CD4-positive, alpha-beta T cell treated with Interferon gamma for 1 hour (primary cell): ENCODE measurements around the gene MAEA.

Experiments
- DNase-seq: peaks from one replicate; pipeline ENCODE4 v3.0.0-alpha.2; 2020

The MAEA gene

DNA sequence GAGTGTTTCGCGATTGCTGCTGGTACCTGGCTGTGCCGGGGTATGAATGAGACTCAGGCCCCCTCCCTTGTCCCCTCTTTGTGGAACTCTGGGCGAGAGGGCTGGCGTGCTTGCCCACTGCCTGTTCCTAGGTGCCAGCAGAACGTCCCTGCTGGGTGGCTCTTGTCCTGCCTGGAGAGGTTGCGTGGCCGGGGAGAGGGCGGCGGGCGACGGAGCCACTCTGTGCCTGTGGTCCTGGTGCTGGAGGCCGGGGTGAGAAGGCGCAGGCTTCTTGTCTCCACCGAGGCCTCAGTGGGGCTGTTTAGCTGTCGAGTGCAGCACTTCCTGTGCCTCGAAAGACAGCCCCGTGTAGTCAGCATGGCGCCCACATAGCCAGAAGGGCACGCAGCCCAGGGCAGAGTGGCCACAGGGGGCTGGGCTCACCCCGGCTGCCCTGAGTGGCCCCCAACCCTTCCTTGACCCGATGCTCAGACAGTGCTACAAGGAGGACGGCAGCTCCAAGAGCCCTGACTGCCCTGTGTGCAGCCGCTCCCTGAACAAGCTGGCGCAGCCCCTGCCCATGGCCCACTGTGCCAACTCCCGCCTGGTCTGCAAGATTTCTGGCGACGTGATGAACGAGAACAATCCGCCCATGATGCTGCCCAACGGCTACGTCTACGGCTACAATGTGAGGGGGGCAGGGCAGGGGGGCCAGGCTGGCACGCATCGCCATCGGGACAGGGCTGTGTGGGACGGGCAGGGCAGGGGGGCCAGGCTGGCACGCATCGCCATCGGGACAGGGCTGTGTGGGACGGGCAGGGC, 48.5 kb downstream of the MAEA start:
- no peak for DNase-seq

DNA sequence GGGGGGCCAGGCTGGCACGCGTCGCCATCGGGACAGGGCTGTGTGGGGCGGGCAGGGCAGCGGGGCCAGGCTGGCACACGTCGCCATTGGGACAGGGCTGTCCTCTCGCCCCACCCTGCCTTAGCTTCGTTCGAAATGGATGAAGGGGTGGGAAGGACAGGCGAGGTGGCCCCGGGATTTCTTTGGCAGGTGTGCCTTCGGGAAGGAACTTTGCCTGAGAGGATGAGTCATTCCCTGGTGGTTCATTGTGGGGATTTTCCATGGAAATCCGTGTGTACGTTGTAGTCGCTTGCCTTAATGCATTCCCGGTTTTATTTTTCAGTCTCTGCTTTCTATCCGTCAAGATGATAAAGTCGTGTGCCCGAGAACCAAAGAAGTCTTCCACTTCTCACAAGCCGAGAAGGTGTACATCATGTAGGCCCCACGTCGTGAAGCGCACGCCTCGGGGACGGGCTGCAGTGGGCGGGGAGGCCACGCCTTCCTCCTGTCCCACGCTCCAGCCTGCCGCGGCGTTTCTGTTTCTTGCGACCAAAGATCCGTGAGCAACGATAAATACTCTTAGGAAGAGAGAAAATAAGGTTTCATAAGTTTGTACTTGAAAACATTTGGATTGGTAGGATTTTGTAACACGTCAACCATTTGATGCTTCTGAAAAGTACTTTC, 49.2 kb downstream of the MAEA start:
- DNase-seq, result no peak

DNA sequence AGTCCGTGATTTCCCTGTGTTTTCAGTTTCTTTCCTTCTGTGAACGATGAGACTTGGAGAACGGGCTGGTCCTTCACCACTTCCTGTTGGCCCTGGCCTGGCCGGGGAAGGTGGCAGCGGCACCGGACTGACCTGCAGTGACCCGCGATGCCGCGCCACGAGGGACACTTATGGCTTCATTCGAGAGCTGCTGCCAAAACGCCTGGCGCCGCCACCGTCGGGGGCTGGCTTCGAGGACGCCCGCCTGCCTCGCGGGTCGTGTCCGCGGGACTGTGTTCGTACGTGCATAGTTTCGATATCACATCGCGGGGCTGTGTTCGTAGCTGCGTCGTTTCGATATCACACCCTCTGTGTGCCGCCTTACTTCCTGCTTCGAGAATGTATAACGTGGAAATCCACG, 49.8 kb downstream of the MAEA start:
- no peak for DNase-seq

DNA sequence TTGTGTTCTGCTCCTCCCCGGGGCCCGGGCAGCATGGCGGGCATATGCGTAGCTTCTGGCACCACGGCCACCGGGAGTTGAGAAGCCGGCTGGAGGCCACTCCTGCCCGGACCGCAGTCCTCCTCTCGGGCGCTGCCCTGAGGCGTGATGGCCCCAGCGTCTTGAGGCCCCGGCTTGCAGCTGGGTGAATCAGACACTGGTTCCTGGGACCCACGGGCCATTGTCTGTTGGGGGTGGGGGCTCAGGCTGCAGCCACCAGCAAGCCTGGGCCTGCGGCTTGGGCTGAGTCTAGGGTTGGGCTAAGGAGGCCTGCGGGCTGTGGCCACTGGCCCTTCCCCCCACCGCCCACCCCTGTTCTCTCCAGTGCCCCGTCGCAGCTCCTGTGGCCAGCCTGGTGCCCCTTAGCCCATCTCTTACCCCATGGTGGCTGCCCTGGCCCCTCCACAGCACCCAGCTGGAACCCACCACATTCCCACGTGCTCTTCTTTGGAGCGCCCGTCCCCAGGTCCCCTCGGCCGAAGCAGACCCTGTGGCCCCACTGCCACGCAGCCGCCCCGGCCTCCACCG, 50.6 kb downstream of the MAEA start:
- no peak for DNase-seq

DNA sequence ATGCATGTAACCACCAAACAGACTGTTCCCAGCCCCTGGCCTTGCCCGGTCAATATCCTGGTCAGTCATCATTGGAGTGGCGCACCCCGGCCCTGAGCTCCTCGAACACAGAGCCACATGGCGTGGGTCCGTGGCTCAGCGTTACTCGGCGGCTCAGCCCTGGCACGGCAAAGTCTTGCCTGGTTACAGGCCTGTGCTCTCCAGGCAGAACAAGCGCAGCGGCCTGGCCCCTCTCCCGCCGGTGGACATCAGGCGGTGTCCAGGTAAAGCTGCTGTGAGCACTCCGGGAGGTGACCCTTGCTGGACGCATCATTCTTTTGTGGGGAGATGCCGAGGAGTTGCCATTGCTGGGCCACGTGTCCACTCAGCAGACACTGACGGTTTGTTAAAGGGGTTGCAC, 51.2 kb downstream of the MAEA start:
- no peak for DNase-seq

DNA sequence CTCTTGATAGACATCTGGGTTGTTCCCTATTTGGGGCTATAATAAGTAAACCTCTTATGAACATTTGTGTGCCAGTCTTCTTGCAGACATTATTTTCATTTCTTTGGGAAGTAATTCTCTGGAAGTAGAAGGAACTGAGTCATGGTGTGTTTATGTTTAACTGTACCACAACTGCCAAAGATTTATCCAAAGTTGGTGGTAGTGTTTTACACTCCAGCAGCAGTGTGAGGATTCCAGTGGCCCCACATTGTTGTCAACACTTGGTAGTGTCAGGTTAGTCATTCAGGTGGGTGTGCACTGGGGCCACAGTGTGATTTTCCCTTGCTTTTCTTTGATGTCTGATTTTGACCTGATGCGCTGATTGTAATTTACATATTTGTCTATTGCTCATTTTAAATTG, 52.3 kb downstream of the MAEA start:
- no peak for DNase-seq

DNA sequence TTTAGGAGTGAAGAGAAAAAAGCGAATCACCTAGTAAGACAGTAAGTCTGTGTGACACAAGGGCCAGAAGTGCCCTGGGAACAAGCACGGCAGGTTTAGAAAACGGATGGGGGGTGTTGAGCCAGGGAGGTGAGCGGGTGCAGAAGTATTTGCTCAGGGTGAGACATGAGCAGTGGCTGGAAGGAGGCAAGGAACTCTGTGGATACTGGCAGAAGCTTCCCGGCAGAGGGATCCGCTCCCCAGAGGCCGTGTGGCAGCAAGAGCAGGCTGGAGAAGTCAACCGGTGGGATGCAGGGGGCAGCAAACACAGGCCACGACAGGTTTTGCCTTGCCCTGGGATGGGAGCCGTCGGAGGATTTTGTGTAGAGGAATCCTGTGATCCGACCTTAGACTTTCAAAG, 55.0 kb downstream of the MAEA start:
- no peak for DNase-seq

DNA sequence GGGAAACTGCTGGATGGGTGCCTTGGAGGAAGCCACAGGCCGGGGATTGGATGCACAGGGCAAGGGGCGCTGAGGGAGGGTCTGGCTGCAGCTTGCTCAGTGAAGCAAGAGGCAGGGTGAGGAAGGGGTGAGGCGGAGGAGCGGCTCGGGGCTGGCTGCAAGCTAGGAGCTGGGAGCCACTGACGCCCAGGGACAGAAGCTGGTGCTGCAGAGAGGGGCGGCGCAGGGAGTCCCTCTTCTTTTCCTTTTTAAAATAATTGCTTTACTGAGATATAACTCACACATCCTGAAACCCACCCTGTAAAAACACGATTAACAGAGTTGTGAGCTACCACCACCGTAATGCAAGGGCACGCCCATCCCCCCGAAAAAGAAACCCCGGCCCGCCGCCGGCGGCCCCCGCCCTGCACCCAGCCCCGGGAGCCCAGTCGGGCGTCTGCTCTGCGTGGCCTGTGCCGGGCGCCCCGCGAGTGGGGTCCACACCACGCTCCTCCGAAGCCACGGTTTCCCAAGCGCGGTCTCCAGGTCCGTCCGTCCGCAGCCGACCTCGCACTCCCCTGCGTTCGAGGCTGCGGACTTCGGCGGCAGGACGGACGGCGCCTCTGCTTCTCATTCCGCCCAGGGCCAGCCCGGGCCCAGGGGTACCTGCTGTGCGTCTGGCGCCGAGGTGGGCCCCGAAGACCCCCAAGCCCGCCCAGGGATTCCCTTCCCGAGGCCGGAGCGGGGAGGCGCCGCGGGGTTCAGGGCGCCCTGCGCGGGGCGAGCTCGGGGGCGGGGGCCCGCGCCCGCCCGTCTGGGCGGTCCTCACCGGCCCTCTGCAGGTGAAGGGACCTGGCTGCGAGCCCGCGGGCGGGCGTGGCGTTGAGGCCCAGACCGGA, 56.5 kb downstream of the MAEA start:
- DNase-seq, result peak; percentile 67

DNA sequence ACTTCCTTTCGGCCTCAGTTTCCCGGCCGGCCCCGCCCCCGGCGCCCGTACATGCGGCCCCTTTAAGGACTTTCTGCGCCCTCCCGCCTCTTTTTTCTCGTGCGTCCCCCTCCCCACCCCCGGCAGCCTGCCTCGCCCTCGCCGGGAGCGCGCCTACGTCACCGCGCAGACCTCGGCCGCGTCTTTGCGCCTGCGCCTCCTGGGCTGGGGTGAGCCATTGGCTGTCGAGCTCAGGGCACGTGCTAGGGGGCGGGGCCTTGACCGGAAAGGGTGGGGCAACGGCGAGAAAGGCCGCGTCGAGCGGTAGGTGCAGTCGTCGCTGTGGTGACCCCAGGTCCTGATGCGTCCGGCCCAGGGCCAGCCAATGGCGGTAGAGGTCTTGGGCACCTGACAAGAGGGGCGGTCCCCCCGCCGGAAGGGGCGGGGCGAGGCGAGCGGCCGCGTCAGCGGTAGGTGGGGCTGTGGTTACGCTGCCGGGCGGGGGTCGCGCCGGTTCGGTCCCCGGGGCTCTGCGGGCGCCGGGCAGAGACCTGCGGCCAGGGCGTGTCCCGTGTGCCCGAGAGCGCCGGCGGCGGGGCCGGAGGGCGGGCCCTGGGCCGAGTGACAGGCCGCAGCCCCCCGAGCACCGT, 57.2 kb downstream of the MAEA start, which contains the start of gene UVSSA:
Gene UVSSA, plus strand, starts transcription at position 428 of the 629 bp plus-strand sequence. CDS start 884 bp downstream, outside the sequence.
- peak; percentile 100 for DNase-seq

DNA sequence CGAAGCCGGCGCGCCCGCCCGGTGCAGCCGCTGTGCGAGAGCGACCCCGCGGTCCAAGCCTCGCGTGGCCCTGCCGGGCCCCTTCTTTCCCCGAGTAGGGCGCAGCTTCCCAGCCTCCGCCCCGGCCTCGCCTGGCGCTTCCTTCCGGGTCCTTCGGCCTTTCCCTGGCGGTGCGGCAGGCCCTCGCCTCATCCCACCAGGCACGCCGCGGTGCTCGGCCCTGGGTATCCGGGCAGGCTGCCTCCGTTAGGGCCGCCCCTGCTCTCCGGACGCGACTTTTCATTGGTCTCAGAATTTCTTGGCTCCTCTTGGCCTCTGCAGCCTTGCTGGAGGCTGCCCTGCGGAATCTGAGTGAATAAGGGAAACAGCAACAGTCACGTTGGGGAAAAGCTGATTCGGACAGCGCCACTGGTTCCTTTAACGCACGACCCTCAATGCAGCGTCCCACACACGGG, 57.7 kb downstream of the MAEA start:
- peak; percentile 54 for DNase-seq

DNA sequence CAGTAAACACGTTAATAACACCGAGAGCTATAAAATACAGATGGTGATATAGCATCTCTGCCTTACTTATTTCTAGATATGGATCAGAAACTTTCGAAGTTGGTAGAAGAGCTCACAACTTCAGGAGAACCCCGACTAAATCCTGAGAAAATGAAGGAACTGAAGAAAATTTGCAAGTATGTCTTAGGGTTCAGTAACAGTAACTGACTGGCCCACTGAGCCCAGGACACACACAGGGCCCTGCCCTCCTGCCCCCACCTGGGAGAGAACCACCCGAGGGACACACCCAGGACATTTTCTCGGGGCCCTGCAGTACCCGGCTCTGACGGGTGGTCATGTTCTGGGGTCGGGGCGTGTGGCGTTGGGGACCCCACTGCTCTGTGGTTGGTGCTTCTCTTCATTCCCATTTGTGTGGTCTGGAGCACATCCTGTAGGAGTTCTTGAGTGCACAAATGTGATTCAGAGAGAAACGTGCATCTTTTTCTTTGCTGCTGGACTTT, 58.4 kb downstream of the MAEA start:
- no peak for DNase-seq

DNA sequence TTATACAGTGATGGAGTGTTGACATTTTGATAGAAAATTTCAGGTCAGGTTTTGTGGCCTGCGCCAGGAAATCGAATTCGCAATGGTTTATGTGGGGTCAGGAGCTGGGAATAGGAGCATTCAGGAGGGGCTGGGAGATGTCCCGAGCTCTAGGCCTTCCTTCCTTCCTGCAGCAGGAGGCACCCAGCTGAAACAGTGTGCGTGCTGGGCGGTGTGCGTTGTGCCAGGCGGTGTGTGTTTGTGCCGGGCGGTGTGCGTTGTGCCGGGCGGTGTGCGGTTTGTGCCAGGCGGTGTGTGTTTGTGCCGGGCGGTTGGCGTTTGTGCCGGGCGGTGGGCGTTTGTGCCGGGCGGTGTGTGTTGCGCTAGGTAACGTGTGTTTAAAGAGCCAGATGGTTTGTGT, 59.1 kb downstream of the MAEA start:
- no peak for DNase-seq

DNA sequence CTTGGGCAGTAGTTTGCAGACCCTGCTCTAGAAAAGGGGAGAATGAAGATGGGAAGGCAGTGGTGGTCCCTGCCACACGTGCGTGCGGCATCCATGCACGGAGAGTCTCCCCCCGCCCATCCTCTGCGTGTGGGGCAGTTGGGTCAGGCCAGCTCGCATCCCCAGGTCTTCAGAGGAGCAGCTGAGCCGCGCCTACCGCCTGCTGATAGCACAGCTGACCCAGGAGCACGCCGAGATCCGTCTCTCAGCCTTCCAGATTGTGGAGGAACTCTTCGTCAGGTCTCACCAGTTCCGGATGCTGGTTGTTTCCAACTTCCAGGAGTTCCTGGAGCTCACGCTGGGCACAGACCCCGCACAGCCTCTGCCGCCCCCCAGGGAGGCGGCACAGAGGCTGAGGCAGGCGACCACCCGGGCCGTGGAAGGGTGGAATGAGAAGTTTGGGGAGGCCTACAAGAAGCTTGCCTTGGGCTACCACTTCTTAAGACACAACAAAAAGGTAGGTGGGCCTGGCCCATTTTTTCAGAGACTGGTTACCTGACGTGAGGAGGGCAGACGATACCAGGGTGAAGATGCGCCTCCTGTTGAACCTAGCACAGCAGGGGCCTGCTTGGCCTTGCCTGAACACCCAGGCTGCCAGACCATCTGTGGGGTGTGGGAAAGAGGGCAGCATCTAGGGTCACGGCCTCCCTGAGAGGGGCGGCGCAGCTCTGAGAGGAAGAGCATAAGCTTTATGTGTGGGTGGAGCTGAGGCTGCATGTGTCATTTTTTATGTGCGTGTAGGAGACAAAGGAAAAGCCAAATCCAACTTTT, 59.9 kb downstream of the MAEA start:
- no peak for DNase-seq

DNA sequence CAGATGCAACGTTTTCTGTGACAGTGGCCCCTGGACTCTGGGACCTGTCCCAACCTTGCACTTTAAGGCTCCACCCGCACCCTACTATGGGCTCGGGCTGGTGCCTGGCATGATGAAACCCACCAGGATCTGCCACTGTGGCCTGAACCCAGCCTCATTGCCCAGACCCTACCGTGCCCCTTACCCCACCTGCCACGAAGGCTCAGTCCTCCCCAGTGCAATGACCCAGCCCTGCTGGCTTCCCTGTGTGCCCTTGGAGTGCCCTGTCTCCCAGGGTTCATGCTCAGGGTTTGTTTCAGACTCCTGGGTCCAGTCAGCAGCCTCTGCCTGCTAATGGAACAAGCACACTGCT, 60.5 kb downstream of the MAEA start:
- DNase-seq, result no peak

DNA sequence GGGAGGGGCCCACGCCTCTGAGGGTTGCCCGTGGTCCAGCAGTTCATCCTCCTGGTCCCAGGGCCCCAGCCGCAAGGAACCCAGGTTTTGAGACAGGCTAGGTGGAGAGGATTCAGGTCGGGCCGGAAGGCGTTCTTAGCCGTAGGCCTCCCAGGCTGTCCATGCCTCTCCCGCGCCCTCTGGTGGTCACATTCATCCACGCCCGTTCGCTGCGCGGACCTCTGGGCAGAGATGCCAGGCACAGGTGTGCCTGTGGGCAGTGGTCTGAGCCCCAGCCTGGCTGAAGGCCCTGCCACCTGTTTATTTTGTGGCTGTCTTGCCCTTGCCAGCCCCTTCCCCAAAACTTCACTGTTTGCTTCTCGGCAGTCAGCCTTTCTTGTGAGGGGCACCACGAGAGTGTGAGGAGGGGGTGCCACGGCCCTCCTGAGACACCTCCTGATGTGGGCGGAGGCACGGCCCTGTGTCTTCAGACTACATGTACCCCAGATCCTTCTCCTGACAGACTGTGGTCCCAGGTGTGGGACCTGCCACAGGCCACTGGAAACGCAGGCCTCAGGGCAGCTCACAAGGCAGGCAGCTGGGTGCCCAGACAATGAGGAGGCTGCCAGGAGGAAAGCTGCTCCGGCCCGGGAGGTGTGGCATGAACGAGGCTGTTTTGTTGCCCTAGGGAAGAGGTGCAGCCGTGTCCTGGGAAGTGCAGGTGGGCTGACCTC, 62.3 kb downstream of the MAEA start:
- DNase-seq, result peak; percentile 78

DNA sequence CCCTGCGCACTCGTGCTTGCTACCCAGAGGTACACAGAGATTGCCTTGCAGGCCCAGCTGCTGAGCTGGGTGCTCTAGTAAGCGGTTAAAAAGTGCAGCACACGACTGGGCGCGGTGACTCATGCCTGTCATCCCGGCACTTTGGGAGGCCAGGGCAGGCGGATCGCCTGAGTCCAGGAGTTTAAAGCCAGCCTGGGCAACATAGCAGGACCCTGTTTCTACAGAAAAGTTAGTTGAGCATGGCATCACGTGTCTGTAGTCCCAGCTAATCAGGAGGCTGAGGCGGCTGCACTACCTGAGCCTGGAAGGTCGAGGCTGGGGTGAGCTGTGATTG, 62.8 kb downstream of the MAEA start:
- no peak for DNase-seq

DNA sequence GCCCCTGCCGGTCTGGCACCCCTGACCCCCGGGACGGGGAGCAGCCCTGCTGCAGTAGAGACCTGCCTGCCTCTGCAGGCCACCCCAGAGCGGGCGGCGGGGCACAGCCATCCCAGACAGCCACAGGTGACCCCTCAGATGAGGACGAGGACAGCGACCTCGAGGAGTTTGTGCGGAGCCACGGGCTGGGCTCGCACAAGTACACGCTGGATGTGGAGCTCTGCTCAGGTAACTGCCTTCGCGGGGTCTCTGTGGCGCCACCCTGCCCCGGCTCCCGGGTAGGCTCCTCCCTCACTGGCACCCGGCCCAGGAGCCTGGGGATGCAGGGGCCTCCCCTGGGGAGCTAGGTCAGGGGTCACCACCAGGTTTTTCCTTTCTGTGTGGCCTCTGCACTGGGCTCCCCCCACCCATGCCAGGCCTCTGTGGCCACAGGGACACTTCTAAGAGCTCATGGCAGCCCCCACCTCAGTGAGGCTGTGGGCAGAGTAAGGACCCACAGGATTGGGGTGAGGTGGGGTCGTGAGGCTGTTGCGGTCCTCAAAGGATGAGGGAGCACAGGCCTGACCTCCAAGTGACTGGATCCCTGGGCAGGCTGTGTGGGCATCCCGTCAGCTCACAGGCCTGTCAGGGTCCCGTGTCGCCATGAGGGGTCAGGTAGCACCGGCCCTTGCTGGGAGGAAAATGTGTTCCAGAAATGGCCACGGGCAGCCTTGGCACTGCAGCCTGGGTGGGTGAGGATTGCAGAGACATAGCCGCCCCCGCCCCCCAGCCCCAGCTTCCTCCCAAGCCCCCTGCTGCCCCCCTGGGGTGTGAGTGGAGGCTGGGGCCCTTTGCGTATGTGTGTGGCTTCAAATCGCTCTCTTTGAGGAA, 63.7 kb downstream of the MAEA start:
- DNase-seq, result no peak

DNA sequence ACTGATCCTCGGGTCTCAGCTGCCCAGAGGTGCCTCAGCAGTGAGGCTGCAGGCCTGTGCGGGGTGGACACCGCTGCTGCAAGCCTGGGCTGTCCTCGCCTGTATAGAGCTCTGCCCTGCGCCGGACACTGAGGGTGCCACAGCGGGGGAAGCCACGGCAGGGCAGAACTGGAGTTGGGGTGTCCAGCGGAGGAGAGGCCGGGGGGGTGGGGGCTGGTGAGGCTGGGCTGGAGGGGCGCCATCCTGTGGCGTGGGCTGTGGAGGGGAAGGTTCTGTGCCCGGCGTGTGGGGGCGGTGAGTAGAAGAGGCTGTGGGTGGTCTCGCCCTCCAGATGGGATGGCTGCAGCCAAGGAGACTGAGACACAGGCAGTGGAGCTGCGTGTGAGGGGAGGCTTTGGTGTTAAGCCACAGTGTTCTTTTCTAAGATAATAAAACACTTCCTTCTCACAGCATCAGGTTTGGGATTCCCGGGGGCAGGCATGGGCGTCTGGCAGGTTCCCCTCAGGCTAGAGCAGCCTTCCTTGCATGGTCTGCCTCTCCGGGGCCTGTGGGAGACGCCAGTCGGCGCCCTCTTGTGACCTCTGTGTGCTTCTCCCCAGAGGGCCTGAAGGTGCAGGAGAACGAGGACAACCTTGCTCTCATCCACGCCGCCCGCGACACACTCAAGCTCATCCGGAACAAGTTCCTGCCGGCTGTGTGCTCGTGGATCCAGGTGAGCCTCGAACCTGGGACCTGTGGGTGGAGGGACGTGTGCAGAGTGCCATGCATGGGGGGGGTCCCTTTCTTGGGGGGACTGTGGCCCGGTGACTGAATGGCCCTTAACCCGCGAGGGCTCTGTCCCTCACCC, 64.7 kb downstream of the MAEA start:
- DNase-seq, result no peak

DNA sequence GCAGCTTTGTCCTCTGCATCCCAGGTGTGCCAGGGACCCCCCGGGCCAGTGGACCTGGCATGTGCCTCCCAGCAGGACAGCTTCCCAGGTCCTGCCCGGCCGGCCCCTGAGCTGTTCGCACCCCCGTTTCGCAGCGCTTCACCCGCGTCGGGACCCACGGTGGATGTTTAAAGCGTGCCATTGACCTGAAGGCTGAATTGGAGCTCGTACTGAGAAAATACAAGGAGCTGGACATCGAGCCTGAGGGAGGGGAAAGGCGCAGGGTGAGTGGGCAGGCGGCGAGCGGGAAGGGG, 65.2 kb downstream of the MAEA start:
- no peak for DNase-seq
